GM18526 (cell line): ENCODE data around the gene MIOX.

Experiments
- POLR2A ChIP-seq: IDR thresholded peaks from 3 replicates; pipeline ENCODE4 v1.6.1; 2011; ENCODE audit not compliant: insufficient read length; ENCODE audit errors: extremely low read depth

Gene MIOX

DNA sequence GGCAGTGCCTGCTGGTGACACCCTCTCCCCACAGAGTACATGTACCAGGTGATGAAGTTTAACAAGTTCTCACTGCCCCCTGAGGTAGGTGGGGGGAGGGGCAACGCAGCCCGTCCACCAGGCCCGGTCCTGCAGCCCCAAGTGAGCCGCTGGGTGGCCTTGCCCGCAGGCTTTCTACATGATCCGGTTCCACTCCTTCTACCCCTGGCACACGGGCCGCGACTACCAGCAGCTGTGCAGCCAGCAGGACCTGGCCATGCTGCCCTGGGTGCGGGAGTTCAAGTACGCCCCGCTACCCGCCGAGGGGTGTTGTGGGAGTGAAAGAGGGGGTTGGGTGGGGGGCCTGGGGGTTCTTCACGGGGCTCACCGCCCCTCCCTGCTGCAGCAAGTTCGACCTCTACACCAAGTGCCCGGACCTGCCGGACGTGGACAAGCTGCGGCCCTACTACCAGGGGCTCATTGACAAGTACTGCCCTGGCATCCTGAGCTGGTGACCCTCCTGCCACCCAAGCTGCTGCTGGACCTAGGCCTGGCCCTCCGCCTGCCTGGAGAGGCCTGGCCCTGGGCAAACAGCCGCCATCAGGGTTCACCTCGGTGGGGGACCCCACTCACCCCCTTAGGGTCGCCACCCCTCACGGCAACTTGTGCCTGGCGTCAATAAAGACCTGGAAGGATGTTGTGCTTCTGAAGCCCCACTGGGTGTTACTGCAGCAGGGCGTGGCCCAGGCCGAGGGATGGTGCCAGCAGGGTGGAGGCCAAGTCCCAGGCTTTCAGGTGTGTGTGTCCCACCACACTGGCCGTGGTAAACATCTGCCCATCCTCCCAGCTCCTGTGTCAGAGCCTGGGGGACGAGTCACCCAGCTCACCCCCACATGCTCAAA lies 2.9 kb downstream of the MIOX start:
- no peak for TF ChIP-seq POLR2A

DNA sequence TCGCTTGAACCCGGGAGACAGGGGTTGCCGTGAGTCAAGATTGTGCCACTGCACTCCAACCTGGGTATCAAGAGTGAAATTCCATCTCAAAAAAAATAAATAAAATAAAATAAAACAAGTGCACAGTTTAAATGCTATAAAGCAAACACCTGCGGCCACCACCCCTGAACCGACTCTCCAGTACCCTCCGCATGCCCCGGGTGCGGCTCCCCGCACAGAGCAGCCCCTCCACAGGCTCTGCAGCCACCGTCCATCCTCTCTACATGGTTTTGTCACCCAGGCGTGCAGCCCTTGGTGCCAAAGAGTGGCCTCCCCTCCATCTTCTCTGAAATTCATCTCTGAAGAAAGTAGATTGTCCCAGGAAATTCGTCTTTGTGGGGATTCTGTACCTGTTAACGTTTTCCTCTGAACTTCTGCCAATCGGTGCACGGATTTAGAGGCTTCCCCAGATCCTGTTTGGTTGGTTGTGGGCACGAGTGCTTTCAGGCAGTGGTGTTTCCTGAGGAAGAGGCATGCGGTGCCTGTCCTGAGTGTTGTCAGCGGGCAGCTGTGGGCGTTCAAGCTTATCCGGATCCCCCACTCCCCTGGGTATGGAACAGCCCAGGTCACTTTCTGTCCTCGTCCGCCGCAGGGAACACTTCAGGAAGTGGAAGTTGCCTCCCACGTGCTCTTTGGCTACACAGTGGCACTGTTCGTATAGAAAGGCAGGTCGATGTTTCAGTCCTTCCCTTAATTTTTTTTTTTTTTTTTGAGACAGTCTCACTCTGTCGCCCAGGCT lies 4.1 kb downstream of the MIOX start:
- no peak for TF ChIP-seq POLR2A

DNA sequence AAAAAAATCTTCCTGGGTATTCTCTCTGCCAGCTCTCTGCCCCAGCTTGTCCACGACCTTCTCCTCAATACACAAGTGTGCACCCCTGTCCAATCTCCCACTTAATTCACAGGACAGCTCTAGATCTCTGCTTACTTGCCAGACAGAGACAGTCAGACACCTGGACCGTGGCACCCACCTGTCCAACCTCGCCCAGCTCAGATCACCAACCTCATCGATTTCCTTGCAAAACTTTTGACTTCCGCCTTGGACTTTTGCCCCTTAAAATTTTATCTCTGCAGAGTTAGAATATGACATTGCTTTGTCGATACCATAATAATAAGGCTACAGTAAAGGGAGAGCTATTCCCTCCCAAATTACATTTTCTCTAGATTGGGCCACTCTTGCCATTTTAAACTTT lies 10.4 kb downstream of the MIOX start:
- TF ChIP-seq POLR2A: no peak

- no peak for TF ChIP-seq POLR2A
Measured at GRCh38 chr22:50498322-50498890, 11.7 kb downstream of the MIOX start.

- TF ChIP-seq POLR2A: no peak
Measured at GRCh38 chr22:50500452-50500851, 13.8 kb downstream of the MIOX start.

- TF ChIP-seq POLR2A: no peak
Measured at GRCh38 chr22:50502096-50502495, 15.4 kb downstream of the MIOX start.

DNA sequence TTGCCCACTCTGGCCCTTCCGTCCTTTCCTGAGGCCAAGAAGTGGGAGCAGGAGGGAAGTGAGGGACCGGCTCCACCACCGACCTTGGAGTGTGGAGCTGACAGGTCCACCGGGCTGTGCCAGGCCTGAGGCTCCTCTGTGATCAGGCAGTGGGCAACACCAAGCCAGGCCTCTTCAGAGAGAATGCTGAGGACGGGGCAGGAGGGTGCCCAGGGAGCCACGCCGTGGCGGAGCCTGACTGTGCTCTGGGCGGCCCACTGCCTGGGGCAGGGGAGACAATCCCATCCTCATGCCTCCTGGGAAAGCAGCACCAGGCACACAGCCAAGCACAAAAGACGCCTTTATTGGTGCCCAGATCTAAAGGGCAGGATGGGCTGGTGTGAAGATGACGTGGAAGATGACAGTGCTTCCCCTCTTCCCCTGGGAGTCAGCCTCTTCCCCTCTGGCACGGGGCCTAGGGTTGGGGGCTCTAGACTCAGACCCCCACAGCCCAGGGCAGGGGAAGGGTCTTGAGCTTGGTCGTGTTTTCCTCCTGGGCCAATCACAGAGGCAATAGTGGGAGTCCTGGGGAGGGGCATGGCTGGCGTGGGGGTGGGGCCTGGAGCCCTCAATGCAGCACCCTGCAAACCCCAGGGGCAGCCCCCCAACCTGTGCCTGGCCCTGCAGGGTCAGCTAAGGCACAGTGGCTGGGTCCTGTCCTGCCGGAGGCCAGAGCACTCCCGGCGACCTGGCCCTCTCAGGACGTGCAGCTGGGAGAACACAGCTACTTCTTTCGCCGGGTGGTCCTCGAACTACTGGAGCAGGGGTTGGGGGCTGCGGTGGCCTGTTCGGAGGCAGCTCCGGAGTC lies 16.2 kb downstream of the MIOX start:
- no peak for TF ChIP-seq POLR2A

DNA sequence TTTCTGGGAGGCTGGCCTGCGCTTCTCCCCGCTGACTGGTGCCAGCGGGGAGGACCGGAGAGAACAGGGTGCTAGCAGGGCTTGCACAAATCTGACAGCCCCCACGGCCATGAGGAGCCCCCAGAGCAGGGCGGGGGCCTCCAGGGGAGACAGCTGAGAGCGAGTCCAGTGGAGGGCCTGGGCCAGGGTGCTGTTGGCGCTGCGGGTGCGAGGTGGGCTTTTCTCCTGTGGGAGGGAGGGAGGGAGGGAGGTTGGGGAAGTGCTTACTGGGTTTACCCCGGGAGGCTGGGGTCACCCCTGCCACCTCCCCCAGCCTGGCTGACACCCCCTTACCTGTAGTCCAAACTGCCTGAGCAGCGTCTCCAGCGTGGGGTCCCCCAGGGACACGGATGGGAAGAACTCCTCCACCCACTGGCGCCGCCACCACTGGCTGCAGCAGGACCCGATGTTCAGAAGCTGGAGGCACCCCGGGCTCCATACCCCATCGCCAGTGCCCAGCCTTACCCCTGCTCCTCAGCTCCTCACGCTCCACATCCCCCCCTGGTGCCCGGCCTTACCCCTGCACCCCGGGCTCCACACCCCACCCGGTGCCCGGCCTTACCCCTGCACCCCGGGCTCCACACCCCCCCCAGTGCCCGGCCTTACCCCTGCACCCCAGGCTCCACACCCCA lies 17.0 kb downstream of the MIOX start:
- TF ChIP-seq POLR2A: no peak

GRCh38 chr22:50504369-50505211 lies 17.9 kb downstream of the MIOX start:
- TF ChIP-seq POLR2A: no peak

DNA sequence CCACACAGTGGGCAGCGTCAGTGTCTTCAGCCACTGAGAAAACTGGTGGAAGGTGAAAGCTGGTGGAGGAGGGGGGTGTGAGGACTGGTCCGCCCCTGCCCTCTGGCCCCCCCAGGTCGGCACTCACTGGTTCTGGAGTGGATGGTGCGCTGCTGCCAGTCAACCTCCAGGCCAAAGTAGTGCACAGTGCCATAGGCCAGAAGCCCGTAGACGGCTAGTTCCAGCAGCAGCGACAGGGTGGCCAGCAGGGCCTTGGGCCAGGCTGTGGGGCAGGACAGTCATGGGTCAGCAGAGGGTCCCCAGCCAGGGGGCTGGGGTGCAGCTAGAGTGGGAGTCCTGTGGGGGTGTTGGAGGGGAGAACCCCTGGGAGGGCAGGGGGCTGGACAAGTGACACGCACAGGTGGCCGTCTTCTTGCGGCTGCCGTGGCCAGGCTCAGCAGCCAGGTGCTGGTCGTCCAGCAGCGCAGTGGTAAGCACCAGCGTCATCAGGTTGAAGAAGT lies 18.7 kb downstream of the MIOX start:
- no peak for TF ChIP-seq POLR2A

DNA sequence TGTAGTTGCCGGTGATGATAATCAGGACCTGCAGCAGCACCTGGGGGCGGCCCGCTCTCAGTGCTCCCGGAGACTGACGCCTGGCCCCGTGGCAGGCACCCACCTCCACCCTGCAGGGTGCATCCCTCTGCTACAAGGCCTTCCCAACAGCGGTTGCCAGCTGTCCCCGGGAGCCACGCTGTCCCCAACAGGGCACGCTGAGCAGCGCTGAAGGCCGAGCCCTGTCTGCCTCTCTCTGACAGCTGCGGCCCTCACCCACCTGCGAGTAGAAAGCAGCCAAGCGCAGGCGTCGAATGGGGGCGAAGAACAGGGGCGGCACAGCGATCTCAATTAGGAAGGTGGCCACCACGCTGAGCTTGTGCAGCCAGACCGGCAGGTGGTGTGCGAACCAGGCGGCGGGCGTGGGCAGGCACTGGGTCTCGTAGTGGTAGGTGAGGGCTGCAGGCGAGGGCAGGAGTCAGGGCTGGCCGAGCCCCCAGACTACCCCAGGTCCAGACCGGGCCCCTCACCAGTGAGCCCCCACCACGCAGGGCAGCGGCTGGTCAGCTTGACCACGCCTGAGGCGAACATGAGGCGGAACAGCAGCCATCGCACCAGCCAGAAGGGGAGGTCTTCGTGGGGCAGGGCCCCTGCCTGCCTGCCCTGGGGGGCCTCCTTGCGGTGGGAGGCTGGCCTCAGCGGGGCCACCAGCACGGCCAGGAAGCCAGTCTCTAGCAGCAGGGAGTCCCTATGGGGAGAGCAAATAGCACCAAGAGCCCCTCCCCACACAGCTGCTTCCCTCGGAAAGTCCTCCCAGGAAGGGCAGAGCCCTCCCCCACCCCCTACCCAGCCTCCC lies 19.3 kb downstream of the MIOX start:
- no peak for TF ChIP-seq POLR2A

GRCh38 chr22:50506611-50507420 lies 20.2 kb downstream of the MIOX start:
- TF ChIP-seq POLR2A: no peak

DNA sequence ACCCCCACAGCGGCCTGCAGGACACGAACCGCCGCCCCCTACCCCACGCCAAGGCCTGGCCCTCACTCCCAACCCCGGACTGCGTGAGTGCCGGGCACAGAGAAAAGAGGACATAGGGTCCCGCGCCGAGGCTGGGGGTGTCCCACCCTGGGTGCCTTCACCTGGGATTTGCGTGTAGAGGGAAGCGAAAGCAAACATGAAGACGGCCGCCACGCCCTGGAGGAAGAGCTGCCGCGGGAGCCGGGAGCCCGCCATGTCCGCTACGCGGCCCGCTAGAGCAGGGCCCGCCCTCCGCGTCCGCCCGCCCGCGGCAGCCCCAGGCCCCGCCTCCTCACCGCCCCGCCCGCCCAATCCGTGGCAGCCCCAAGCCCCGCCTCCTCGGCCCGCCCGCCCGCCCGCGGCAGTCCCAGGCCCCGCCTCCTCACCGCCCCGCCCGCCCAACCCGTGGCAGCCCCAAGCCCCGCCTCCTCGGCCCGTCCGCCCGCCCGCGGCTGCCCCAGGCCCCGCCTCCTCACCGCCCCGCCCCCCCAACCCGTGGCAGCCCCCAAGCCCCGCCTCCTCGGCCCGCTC lies 20.8 kb downstream of the MIOX start, which contains the start of gene LMF2:
LMF2 (minus strand) TSS at position 282 of the 570 bp plus-strand sequence; CDS start at position 255, 27 bp downstream.
- peak; percentile 76 for TF ChIP-seq POLR2A
